H1 (cell line): ENCODE data around the gene CCDC9B. TPM values are rescaled to one million over a fixed set of nuclear protein-coding genes. Genes with fewer than 3 reads are reported as not detected.

Source experiments
- CTCF ChIA-PET: fragments of 300-600 bp; sonication (Branson Sonifier 250); formaldehyde crosslinking; loops from one replicate; lab custom pipeline; 2021; ENCODE audit not compliant: partially characterized antibody; lab: Charles Lee
- POLR2A ChIA-PET: fragments of 300-600 bp; sonication (Branson Sonifier 250); formaldehyde crosslinking; loops from one replicate; lab custom pipeline; 2021; ENCODE audit warnings: inconsistent platforms; ENCODE audit not compliant: partially characterized antibody; lab: Charles Lee
- DNase-seq, 2 experiments: peaks; one replicate each; pipeline versions ENCODE4 v3.0.0 to v3.0.0-alpha.2; 2010 to 2022; ENCODE audit warnings: low spot score in 2 of 2, low read depth in 1 of 2, mixed read lengths in 1 of 2
- FAIRE-seq: peaks from 2 replicates; lab custom pipeline; 2011; peaks lifted over from hg19 to GRCh38; lab: Jason Lieb, UNC
- H2AFZ ChIP-seq: 2 replicates; pipeline ENCODE4 v1.8.1; 2012; ENCODE audit warnings: low read length, inconsistent platforms
- H2AK5ac ChIP-seq: 2 replicates; pipeline ENCODE4 v1.6.1; 2013; ENCODE audit warnings: low read depth, low read length
- H2BK120ac ChIP-seq: replicated peaks from 2 replicates; pipeline ENCODE3; 2013; ENCODE audit warnings: low read depth, low read length, inconsistent platforms
- H2BK12ac ChIP-seq: 2 replicates; pipeline ENCODE4 v1.6.1; 2013; ENCODE audit warnings: low read depth, low read length
- H2BK15ac ChIP-seq: 2 replicates; pipeline ENCODE4 v1.6.1; 2013; ENCODE audit warnings: low read length
- H2BK20ac ChIP-seq: 2 replicates; pipeline ENCODE4 v1.6.1; 2013; ENCODE audit warnings: low read length
- H2BK5ac ChIP-seq: 2 replicates; pipeline ENCODE4 v1.6.1; 2013; ENCODE audit warnings: low read depth, low read length
- H3K14ac ChIP-seq: 2 replicates; pipeline ENCODE4 v1.6.1; 2013; ENCODE audit warnings: inconsistent platforms; ENCODE audit not compliant: insufficient read length
- H3K18ac ChIP-seq: 2 replicates; pipeline ENCODE4 v1.6.1; 2013; ENCODE audit warnings: low read length; ENCODE audit errors: extremely low read depth
- H3K23ac ChIP-seq: 2 replicates; pipeline ENCODE4 v1.6.1; 2013; ENCODE audit warnings: inconsistent platforms; ENCODE audit not compliant: insufficient read length
- H3K23me2 ChIP-seq: 2 replicates; pipeline ENCODE4 v1.6.1; 2013; ENCODE audit warnings: low read depth, low read length
- H3K27ac ChIP-seq: 2 replicates; pipeline ENCODE4 v1.6.1; 2011; ENCODE audit warnings: low read depth, low read length, inconsistent platforms
- H3K27me3 ChIP-seq, 4 experiments: replicated peaks in 1 of 4; 1 replicate in 1 of 4; 2 replicates in 3 of 4; pipeline versions ENCODE4 v1.6.1 to v1.8.1; 2011 to 2013; ENCODE audit warnings: low read length in 3 of 4, mild to moderate bottlenecking in 3 of 4, inconsistent platforms in 2 of 4, mixed read lengths in 2 of 4, moderate library complexity in 1 of 4; ENCODE audit not compliant: control insufficient read depth in 3 of 4, insufficient read depth in 3 of 4; ENCODE audit errors: extremely low read depth in 1 of 4
- H3K36me3 ChIP-seq, 4 experiments: 2 replicates each; pipeline versions ENCODE4 v1.6.1 to v1.8.1; 2011 to 2013; ENCODE audit warnings: mild to moderate bottlenecking in 4 of 4, low read length in 3 of 4, moderate library complexity in 2 of 4, control low read depth in 1 of 4, inconsistent platforms in 1 of 4; ENCODE audit not compliant: insufficient read depth in 4 of 4, control insufficient read depth in 2 of 4
- H3K4ac ChIP-seq: replicated peaks from 2 replicates; pipeline ENCODE3; 2013; ENCODE audit warnings: low read length, low read depth, mixed read lengths, inconsistent platforms; ENCODE audit not compliant: insufficient read length
- H3K4me1 ChIP-seq, 4 experiments: replicated peaks in 1 of 4; 1 replicate in 1 of 4; 2 replicates in 3 of 4; pipeline versions ENCODE4 v1.6.1 to v1.8.1; 2011 to 2013; ENCODE audit warnings: low read length in 3 of 4, inconsistent platforms in 2 of 4, mixed read lengths in 1 of 4; ENCODE audit not compliant: insufficient read depth in 4 of 4, control insufficient read depth in 3 of 4
- H3K4me2 ChIP-seq, 2 experiments: 2 replicates each; pipeline versions ENCODE4 v1.6.1 to v1.8.1; 2011 to 2013; ENCODE audit warnings: low read depth in 2 of 2, low read length in 2 of 2, control low read depth in 1 of 2, inconsistent platforms in 1 of 2, mild to moderate bottlenecking in 1 of 2; ENCODE audit not compliant: insufficient read depth in 1 of 2
- H3K4me3 ChIP-seq, 4 experiments: fragments of 200-600, 300-600 bp in 1 of 4; sonication (generic), shearing (Covaris generic), sonication (Bioruptor Twin) in 1 of 4; 2 replicates each; pipeline versions ENCODE4 v1.5.1 to v1.8.1; 2011 to 2016; ENCODE audit warnings: low read length in 4 of 4, low read depth in 3 of 4, control low read depth in 2 of 4, inconsistent platforms in 2 of 4, mild to moderate bottlenecking in 2 of 4, mixed read lengths in 1 of 4, moderate library complexity in 1 of 4; ENCODE audit not compliant: insufficient read depth in 2 of 4; ENCODE audit errors: extremely low read depth in 1 of 4
- H3K56ac ChIP-seq: replicated peaks from 2 replicates; pipeline ENCODE3; 2013; ENCODE audit warnings: low read depth, mild to moderate bottlenecking, mixed read lengths, low read length, inconsistent platforms; ENCODE audit not compliant: insufficient read length
- H3K79me1 ChIP-seq: 2 replicates; pipeline ENCODE4 v1.6.1; 2013; ENCODE audit warnings: low read depth, low read length, control low read depth
- H3K79me2 ChIP-seq, 2 experiments: 2 replicates each; pipeline versions ENCODE4 v1.6.1 to v1.8.1; 2012 to 2013; ENCODE audit warnings: low read length in 2 of 2, mild to moderate bottlenecking in 2 of 2, inconsistent platforms in 1 of 2; ENCODE audit not compliant: insufficient read depth in 2 of 2, control insufficient read depth in 1 of 2
- H3K9ac ChIP-seq, 4 experiments: replicated peaks in 1 of 4; 1 replicate in 1 of 4; 2 replicates in 3 of 4; pipeline versions ENCODE4 v1.6.1 to v1.8.1; 2011 to 2013; ENCODE audit warnings: low read depth in 3 of 4, low read length in 3 of 4, control low read depth in 2 of 4, mild to moderate bottlenecking in 2 of 4, moderate library complexity in 2 of 4, inconsistent platforms in 1 of 4; ENCODE audit errors: extremely low read depth in 1 of 4
- H3K9me3 ChIP-seq, 2 experiments: 2 replicates each; pipeline versions ENCODE4 v1.6.1 to v1.8.1; 2012 to 2013; ENCODE audit warnings: mild to moderate bottlenecking in 2 of 2, moderate library complexity in 2 of 2, control low read depth in 1 of 2, inconsistent platforms in 1 of 2, low read depth in 1 of 2, low read length in 1 of 2, mixed read lengths in 1 of 2; ENCODE audit not compliant: insufficient read depth in 2 of 2
- H4K20me1 ChIP-seq, 2 experiments: replicated peaks in 1 of 2; 2 replicates each; pipeline versions ENCODE3 to v1.8.1; 2011 to 2013; ENCODE audit warnings: inconsistent platforms in 2 of 2, low read length in 2 of 2, mild to moderate bottlenecking in 1 of 2; ENCODE audit not compliant: insufficient read depth in 2 of 2, control insufficient read depth in 1 of 2
- H4K5ac ChIP-seq: 2 replicates; pipeline ENCODE4 v1.6.1; 2013; ENCODE audit warnings: low read length, low read depth, mixed read lengths, inconsistent platforms; ENCODE audit not compliant: insufficient read length
- H4K8ac ChIP-seq: 2 replicates; pipeline ENCODE4 v1.8.0; 2013; ENCODE audit warnings: mild to moderate bottlenecking, moderate library complexity, low read length, inconsistent platforms; ENCODE audit not compliant: insufficient read depth; ENCODE audit errors: extremely low read depth
- H4K91ac ChIP-seq: replicated peaks from 2 replicates; pipeline ENCODE3; 2013; ENCODE audit warnings: low read length, mixed read lengths, inconsistent platforms; ENCODE audit not compliant: insufficient read length
- CBX5 ChIP-seq: fragments of 300-800, 300-1000 bp; sonication (generic); IDR thresholded peaks from 2 replicates; pipeline ENCODE4 v1.7.1; 2016; ENCODE audit warnings: antibody characterized with exemption, low read length, low read depth
- JUN ChIP-seq: IDR thresholded peaks from 2 replicates; pipeline ENCODE4 v1.6.1; 2011; ENCODE audit warnings: low read depth, mild to moderate bottlenecking, improper control_type of control experiment, low read length
- RFX5 ChIP-seq: IDR thresholded peaks from 2 replicates; pipeline ENCODE4 v1.6.1; 2011; ENCODE audit warnings: low read depth, low read length, improper control_type of control experiment, borderline replicate concordance
- RNF2 ChIP-seq: fragments of 200-900, 300-1000 bp; sonication (generic); IDR thresholded peaks from 2 replicates; pipeline ENCODE4 v1.7.1; 2016; ENCODE audit warnings: borderline replicate concordance, low read depth, mild to moderate bottlenecking, antibody characterized with exemption, low read length; ENCODE audit not compliant: poor library complexity, severe bottlenecking; ENCODE audit errors: missing control alignments
- WGBS, 2 experiments: shearing (Covaris generic) in 1 of 2; methylation state at CpG; one replicate each; pipeline versions ENCODE4 v1.1.6 to v1.1.7; 2013 to 2015; ENCODE audit warnings: low lambda C conversion rate in 2 of 2, mixed read lengths in 2 of 2, inconsistent platforms in 1 of 2, low coverage in 1 of 2, missing lambda C conversion rate in 1 of 2; ENCODE audit not compliant: insufficient replicate concordance in 2 of 2, insufficient coverage in 1 of 2, insufficient read length in 1 of 2; ENCODE audit errors: extremely low coverage in 1 of 2, missing lambda C conversion rate in 1 of 2; 5-methylcytosine and 5-hydroxymethylcytosine counted together
- polyA plus RNA-seq, 7 experiments: library from polyadenylated mRNA; depleted of rRNA in 3 of 7; stranded (reverse) in 5 of 7; unstranded in 2 of 7; fragments of >200 nt in 5 of 7; fragments of 200-250 nt in 2 of 7; gene quantifications; 1 replicate in 5 of 7; 2 replicates in 1 of 7; 4 replicates in 1 of 7; pipeline versions ENCODE4 v1.2.1 to v1.2.3, GENCODE V29; 2011 to 2013; ENCODE audit warnings: missing spikeins in 2 of 7, mixed read lengths in 2 of 7
- total RNA-seq: library from RNA; stranded (reverse); fragmentation: NEBNext Ultra II Directional; extraction: Animal tissue kit (Norgen Biotek cat#: 25700); gene quantifications from 2 replicates; pipeline ENCODE4 v1.2.1, GENCODE V29; 2021

Gene CCDC9B
- total and polyA plus RNA-seq, 2 of the 8 experiments (the other 6 are each of a cell fraction or from before 2014, with no cell fraction given), result 0.45 to 0.78 TPM

GRCh38 chr15:40313531-40314398 lies 27.0 kb downstream of the CCDC9B start:
- H2BK5ac ChIP-seq, result 0 out of 2 replicates have a peak overlapping the region, but pooled peaks have one; percentile 3
- peaks cover 0 to 6% (median 0%) of the 10 kb centered on the region in 4 experiments; a peak in 3 of 7 replicates for H3K27me3 ChIP-seq
- no peak overlapping the region for H3K9ac ChIP-seq
- no peaks in the 10 kb centered on the region for H3K36me3 ChIP-seq
- H3K18ac ChIP-seq, result no peak overlapping the region
- H4K91ac ChIP-seq, result no peak overlapping the region
- H2AFZ ChIP-seq, result no peak overlapping the region
- H2BK15ac ChIP-seq, result no peak overlapping the region
- no peaks in the 10 kb centered on the region for H3K79me2 ChIP-seq
- no peaks in the 10 kb centered on the region; the same call in 1 of the 2 replicates for H3K23me2 ChIP-seq
- no peak overlapping the region for H4K5ac ChIP-seq
- 88% methylated on average over 10 of the region's 10 CpGs; no CpG with 5 or more reads in 1 of the 2 experiments for WGBS, 2 experiments
- no peak overlapping the region for H3K23ac ChIP-seq
- no peak overlapping the region for H3K14ac ChIP-seq
- H2BK120ac ChIP-seq, result no peak overlapping the region
- ChIA-PET POLR2A (interaction anchor here (1.5 to 2.4 kb wide), 2 partner anchors 18 to 23 kb away, joined by 3 to 6 read pairs; no protein-coding TSS in a partner anchor), CTCF (interaction anchor here (0.7 to 23.9 kb wide), 13 partner anchors 4 to 268 kb away, joined by 3 to 584 read pairs (median 5); partner anchors contain the start of genes ANKRD63, CCDC9B, DISP2 and INAFM2)
- no peak overlapping the region for H3K4me2 ChIP-seq
- H3K4ac ChIP-seq, result no peak overlapping the region
- 0 out of 2 replicates have a peak overlapping the region, but pooled peaks have one; percentile 4 for H2BK12ac ChIP-seq
- H3K79me1 ChIP-seq, result no peaks in the 10 kb centered on the region
- H3K9me3 ChIP-seq, result no peaks in the 10 kb centered on the region
- no peak overlapping the region for H3K27ac ChIP-seq
- H2BK20ac ChIP-seq, result no peak overlapping the region
- no peak for FAIRE-seq
- H4K8ac ChIP-seq, result no peak overlapping the region
- TF ChIP-seq RFX5 (no peak), JUN (no peak), CBX5 (no peak), RNF2 (no peak)
- DNase-seq, result no peak
- H3K4me1 ChIP-seq, result peaks cover 0 to 9% (median 6%) of the 10 kb centered on the region in 4 experiments; a peak in 5 of 7 replicates
- H4K20me1 ChIP-seq, result peaks cover 1 to 4% of the 10 kb centered on the region in 2 experiments
- H3K4me3 ChIP-seq, result no peak overlapping the region
- H3K56ac ChIP-seq, result no peak overlapping the region
- H2AK5ac ChIP-seq, result no peak overlapping the region
